Measurements from ENCODE around the gene TNS2.

The TNS2 gene

DNA sequence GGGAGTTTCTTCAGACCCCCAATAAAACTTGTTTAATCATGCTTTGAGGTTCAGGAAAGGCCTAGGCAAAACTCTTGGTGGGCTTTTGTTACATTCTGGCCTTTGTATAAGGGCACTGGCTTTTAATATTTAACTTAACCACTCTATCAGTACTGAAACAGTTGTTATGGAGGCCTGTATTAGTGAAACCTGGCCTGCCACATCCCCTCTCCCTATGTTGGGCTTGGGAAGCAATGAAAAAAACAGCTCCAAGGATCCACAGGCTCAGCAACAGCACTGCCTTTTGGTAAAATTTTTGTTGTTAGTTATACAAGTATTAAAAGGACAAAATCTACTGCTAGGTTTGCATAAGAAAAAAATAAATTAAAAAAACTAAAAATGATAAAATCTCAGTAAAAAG, 64.1 kb downstream of the TNS2 start:
- no peak for DNase-seq

All from inflammatory macrophage treated with lipopolysaccharide for 1 hour (primary cell).